ENCODE measurements around the gene SYNPO2.

DNA sequence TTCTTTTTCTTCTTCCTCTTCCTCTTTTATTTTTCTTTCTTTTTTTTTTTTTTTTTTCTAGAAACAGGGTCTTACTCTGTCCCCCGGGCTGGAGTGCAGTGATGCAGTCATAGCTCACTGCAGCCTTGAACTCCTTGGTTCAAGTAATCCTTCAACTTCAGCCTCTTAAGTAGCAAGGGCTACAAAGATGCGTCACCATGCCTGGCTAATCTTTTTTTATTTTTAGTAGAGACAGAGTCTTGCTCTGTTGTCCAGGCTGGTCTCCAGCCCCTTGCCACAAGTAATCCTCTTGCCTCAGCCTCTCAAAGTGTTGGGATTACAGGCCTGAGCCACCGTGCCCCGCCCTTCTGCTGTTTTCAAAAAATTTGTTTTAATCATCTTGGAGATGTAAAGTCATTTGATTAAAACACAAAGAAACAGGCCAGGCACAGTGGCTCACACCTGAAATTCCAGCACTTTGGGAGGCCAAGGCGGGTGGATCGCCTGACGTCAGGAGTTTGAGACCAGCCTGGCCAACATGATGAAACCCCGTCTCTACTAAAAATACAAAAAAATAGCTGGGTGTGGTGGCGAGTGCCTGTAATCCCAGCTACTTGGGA is 28.1 kb downstream of the SYNPO2 start:
- TF ChIP-seq CTCF (IDR thresholded peaks at IDR 0.05) (no peak), POLR2A (IDR thresholded peaks at IDR 0.05) (no peak), POLR2AphosphoS5 (IDR thresholded peaks at IDR 0.05) (no peak), EP300 (IDR thresholded peaks at IDR 0.05) (no peak)
